ENCODE results near the gene C1GALT1C1L. TPM values are rescaled to one million over a fixed set of nuclear protein-coding genes. Genes with fewer than 3 reads are reported as not detected.

The C1GALT1C1L gene
- total RNA-seq, 1 donor from 2014 or later, result not detected

- no peak for TF ChIP-seq CTCF (IDR thresholded peaks at IDR 0.05; ENCODE audit: insufficient read depth, low read length, severe bottlenecking)
- no peaks in the 10 kb centered on the region for H3K36me3 ChIP-seq (ENCODE audit: control insufficient read depth, insufficient read depth, low read length)
- peak; percentile 46 for DNase-seq (ENCODE audit: low read depth)
- no peak for FAIRE-seq
- H3K27me3 ChIP-seq (ENCODE audit: control insufficient read depth, insufficient read depth, low read length), result no peaks in the 10 kb centered on the region
- H3K4me3 ChIP-seq (ENCODE audit: low read depth, low read length), result no peak overlapping the region
Measured at GRCh38 chr2:43715300-43716098, 39.3 kb upstream of the C1GALT1C1L start.

- DNase-seq (ENCODE audit: low read depth), result peak; percentile 85
- no peak for TF ChIP-seq CTCF (IDR thresholded peaks at IDR 0.05; ENCODE audit: insufficient read depth, low read length, severe bottlenecking)
- Histone ChIP-seq H3K27me3 (ENCODE audit: control insufficient read depth, insufficient read depth, low read length) (no peaks in the 10 kb centered on the region), H3K36me3 (ENCODE audit: control insufficient read depth, insufficient read depth, low read length) (no peaks in the 10 kb centered on the region), H3K4me3 (ENCODE audit: low read depth, low read length) (no peak overlapping the region)
- FAIRE-seq, result no peak
Measured at GRCh38 chr2:43714164-43714563, 37.9 kb upstream of the C1GALT1C1L start.

- FAIRE-seq, result no peak
- no peaks in the 10 kb centered on the region for H3K27me3 ChIP-seq (ENCODE audit: control insufficient read depth, insufficient read depth, low read length)
- H3K4me3 ChIP-seq (ENCODE audit: low read depth, low read length), result no peak overlapping the region
- H3K36me3 ChIP-seq (ENCODE audit: control insufficient read depth, insufficient read depth, low read length), result no peaks in the 10 kb centered on the region
- DNase-seq (ENCODE audit: low read depth), result no peak
- no peak for TF ChIP-seq CTCF (IDR thresholded peaks at IDR 0.05; ENCODE audit: insufficient read depth, low read length, severe bottlenecking)
Measured at GRCh38 chr2:43710866-43711265, 34.6 kb upstream of the C1GALT1C1L start.

GRCh38 chr2:43708891-43709290 is 32.7 kb upstream of the C1GALT1C1L start:
- no peaks in the 10 kb centered on the region for H3K27me3 ChIP-seq (ENCODE audit: control insufficient read depth, insufficient read depth, low read length)
- DNase-seq (ENCODE audit: low read depth), result peak; percentile 56
- H3K4me3 ChIP-seq (ENCODE audit: low read depth, low read length), result no peak overlapping the region
- TF ChIP-seq CTCF (IDR thresholded peaks at IDR 0.05; ENCODE audit: insufficient read depth, low read length, severe bottlenecking), result no peak
- no peak for FAIRE-seq
- no peaks in the 10 kb centered on the region for H3K36me3 ChIP-seq (ENCODE audit: control insufficient read depth, insufficient read depth, low read length)

GRCh38 chr2:43708178-43708577 is 31.9 kb upstream of the C1GALT1C1L start:
- Histone ChIP-seq H3K36me3 (ENCODE audit: control insufficient read depth, insufficient read depth, low read length) (no peaks in the 10 kb centered on the region), H3K27me3 (ENCODE audit: control insufficient read depth, insufficient read depth, low read length) (no peaks in the 10 kb centered on the region), H3K4me3 (ENCODE audit: low read depth, low read length) (no peak overlapping the region)
- DNase-seq (ENCODE audit: low read depth) (no peak), FAIRE-seq (no peak)
- TF ChIP-seq CTCF (IDR thresholded peaks at IDR 0.05; ENCODE audit: insufficient read depth, low read length, severe bottlenecking), result no peak

Data from bronchial epithelial cell (primary cell).